ENCODE data around the gene ME1.
"Not testable (repeated sequence)": the region's sequence is repeated elsewhere in the genome, so short reads cannot be mapped to it uniquely, and the experiment has no call there.

The ME1 gene

DNA sequence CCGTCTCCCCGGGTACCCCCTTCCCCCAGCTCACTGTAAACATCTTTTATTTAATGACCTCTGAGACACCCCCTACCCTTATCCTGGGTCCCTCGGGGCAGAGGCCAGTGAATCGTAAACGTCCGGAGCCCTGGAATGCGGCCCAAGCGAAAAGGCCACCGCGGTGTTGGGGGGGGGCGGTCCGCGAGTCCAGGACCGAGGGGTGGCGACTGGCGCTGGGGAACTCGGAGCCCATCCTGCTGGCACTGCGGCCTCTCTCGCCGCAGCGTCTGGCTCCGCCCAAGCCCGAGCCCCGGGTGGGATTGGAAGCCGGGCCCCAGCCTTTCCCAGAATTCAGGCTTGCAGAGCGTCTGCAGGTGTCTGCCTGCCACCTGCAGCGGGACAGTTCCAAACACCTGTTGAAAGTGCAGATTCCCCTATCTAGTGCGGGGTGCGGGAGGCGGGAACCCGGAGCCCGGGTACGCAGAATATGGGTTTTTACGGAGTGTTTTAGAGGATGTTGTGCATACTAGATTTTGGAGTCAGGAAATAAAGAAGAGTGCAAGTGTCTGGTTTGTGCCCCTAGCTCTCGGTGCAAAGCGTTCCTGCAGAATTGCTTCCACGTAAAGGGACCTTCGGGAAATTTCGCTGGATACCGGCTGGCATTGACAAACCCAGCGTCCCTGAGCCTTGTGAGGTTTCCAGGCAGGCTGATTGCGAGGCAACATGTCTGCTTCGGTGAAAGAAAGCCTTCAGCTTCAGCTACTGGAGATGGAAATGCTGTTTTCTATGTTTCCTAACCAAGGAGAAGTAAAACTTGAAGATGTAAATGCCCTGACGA lies 236.9 kb downstream of the ME1 start:
- no peak for DNase-seq (ENCODE audit: extremely low read depth in 1 of 2, low read depth in 1 of 2)

DNA sequence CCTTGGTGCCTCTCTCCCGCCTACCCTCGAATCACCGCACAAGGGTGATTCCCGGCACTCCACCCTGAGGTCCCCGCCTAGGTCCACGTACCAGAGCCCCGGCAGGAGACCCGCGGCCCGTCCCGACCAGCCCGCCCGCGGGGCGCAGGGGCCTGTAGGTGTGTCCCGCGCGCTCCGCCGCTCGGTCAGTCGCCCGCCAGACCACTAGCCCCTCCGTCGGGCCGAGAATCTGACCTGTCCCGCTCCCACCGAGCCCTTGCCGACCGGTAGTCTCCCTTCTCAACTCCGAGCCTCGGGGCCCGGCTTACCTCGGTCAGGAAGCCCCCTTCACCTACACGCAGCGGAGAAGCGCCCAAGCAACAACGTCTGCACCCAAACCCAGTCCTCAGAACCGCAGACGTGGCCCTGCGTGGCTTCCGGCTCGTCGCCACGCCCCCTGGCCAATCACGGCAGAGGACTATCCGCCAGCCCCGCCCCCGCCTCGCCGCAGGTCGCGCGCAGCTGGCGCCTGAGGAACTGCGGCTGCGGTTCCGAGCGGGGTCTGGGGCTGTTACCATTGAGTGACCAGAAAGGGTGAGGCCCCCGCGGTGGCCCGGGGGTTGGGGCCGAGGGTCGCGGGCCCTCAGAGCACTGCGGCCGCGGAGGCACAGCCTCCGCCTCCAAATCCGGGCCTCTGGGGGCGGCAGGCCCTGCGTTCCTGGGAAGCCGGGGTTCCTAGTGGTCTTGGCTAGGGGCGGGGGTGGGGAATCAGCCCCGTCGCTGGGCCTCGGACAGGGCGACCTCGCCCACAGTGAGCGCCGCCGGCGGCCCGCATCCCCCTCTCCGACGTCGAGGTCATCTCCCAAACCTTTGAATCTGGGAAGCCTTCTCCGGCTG lies 237.7 kb downstream of the ME1 start, which contains the start of the genes PGM3 and RWDD2A:
TSS of gene PGM3 (minus strand) at position 395 of the 876 bp plus-strand sequence. CDS start 2,253 bp downstream, outside the sequence.
TSS of gene RWDD2A (plus strand) at position 487 of the 876 bp plus-strand sequence. CDS start 1,095 bp downstream, outside the sequence.
- DNase-seq (ENCODE audit: extremely low read depth in 1 of 2, low read depth in 1 of 2) = peak; percentile 80 to 81

- DNase-seq (ENCODE audit: extremely low read depth in 1 of 2, low read depth in 1 of 2) = no peak
Observed at GRCh38 chr6:83192456-83192855, 238.4 kb downstream of the ME1 start.

GRCh38 chr6:83191974-83192373 lies 238.9 kb downstream of the ME1 start:
- not testable (repeated sequence) for DNase-seq (ENCODE audit: extremely low read depth in 1 of 2, low read depth in 1 of 2)

DNA sequence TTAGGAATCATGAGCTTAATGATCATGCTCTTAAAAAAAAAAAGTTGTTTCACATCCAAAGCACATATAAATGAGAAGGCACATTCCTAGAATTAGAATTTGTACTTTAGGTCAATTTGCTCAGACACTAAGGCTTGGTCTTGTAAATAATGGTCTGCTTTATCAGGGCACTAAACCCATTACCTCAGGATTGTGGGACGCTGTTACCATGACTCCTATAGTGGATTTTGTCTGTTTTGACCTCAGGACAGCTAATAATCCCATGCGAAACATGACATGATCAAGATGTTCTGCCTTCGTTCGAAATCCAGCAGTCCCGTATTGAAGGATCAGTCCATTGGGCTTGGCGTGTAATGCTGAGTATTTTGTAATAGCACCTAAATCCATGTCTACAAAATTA lies 240.2 kb downstream of the ME1 start:
- DNase-seq (ENCODE audit: extremely low read depth in 1 of 2, low read depth in 1 of 2) = no peak

DNA sequence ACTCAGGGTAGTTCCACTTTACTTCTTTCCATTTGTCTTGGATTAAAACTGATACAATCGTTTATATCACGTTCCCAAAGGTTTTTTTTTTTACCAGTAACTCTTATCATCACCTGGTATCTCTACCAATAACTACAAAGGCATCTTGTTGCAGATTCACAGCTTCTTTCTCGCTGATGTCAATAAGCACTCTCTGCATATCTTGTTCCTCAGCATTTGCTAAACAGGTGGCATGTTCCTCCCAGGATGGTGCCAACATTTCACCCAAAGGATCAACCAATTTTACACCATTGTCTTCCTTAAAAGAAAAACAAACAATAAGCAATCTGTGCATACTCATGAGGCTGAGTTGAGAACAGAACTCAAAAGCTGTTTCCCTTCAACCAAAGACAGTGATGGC lies 242.3 kb downstream of the ME1 start:
- DNase-seq (ENCODE audit: extremely low read depth in 1 of 2, low read depth in 1 of 2) = no peak

GRCh38 chr6:83185096-83185495 lies 245.8 kb downstream of the ME1 start:
- no peak for DNase-seq (ENCODE audit: extremely low read depth in 1 of 2, low read depth in 1 of 2)

GRCh38 chr6:83183082-83183828 lies 247.6 kb downstream of the ME1 start:
- DNase-seq (ENCODE audit: extremely low read depth in 1 of 2, low read depth in 1 of 2) = no peak

DNA sequence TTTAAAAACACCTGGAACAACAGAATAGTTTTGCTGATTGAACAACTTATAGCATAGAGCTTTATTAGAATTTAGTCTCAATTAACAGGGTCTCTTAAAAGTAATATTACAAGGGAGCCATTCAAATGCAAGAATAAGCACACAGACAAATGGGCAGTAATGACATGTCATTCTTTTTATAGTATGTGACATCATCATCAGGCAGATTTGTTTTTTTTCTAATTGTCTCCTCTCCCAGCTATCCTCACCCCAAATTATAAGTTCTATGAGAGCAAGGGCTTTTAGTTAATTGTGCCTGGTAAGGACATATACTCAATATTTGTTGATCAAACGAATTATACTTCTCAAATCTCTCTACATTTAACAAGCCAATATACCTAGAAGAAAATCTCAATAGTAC lies 248.7 kb downstream of the ME1 start:
- no peak for DNase-seq (ENCODE audit: extremely low read depth in 1 of 2, low read depth in 1 of 2)

- no peak for DNase-seq (ENCODE audit: extremely low read depth in 1 of 2, low read depth in 1 of 2)
Observed at GRCh38 chr6:83180426-83180950, 250.4 kb downstream of the ME1 start.

- DNase-seq (ENCODE audit: extremely low read depth in 1 of 2, low read depth in 1 of 2) = no peak
Observed at GRCh38 chr6:83176246-83176645, 254.6 kb downstream of the ME1 start.

- DNase-seq (ENCODE audit: extremely low read depth in 1 of 2, low read depth in 1 of 2) = no peak
Observed at GRCh38 chr6:83169511-83169910, 261.3 kb downstream of the ME1 start.

- DNase-seq (ENCODE audit: extremely low read depth in 1 of 2, low read depth in 1 of 2) = no peak
Observed at GRCh38 chr6:83169106-83169505, 261.7 kb downstream of the ME1 start.

DNA sequence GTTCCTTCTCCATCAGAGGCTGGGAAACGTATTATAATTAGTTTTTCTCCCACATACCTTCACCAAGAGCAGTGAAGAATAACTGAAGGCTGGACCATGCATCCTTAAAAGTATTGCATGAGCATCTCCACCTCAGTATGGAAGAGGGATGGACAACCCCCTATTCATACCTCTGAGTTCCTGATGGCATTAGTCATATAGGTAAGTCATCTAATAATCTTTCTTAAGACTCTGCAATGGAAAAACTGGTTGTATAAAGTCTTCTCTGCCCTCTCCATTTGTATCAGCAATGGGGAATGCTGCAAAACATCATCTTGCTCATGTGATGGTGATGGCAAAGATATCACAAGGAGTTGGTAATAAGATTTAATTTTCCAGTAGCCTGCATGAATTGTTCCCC lies 262.3 kb downstream of the ME1 start:
- no peak for DNase-seq (ENCODE audit: extremely low read depth in 1 of 2, low read depth in 1 of 2)

DNA sequence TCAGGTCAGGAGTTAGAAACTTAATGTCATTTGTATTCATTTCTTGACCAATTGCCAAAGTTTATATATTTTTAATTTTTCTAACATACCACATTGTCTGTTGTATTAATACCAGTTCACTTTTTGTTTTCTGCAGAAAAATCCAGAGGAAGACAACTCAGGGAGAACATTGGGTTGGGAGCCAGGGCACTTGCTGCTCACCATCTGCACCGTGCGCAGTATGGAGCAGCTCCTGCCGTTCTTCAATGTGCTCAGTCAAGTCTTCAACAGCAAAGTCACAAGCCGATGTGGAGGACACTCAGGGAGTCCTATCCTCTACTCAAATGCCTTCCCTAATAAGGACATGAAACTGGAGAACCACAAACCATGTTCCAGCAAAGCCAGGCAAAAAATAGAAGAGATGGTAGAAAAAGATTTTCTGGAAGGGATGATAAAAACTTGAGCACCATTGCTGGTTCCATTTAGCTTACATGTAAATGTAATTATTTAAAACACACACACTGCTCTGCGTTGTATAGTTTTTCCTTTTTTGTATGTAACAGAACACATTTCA lies 263.0 kb downstream of the ME1 start:
- no peak for DNase-seq (ENCODE audit: extremely low read depth in 1 of 2, low read depth in 1 of 2)
